ENCODE data around the gene LRRC18.

The LRRC18 gene

GRCh38 chr10:48923748-48924147, 15.9 kb downstream of the LRRC18 start:
- no peak for DNase-seq (ENCODE audit: low read depth in 1 of 2, low spot score in 1 of 2)

GRCh38 chr10:48913674-48914073, 26.0 kb downstream of the LRRC18 start:
- DNase-seq (ENCODE audit: low read depth in 1 of 2, low spot score in 1 of 2) = no peak

- DNase-seq (ENCODE audit: low read depth in 1 of 2, low spot score in 1 of 2) = no peak
Measured at GRCh38 chr10:48910548-48910947, 29.1 kb downstream of the LRRC18 start.

GRCh38 chr10:48907730-48908129, 31.9 kb downstream of the LRRC18 start:
- no peak for DNase-seq (ENCODE audit: low read depth in 1 of 2, low spot score in 1 of 2)

GRCh38 chr10:48906841-48907240, 32.8 kb downstream of the LRRC18 start:
- no peak for DNase-seq (ENCODE audit: low read depth in 1 of 2, low spot score in 1 of 2)

- no peak for DNase-seq (ENCODE audit: low read depth in 1 of 2, low spot score in 1 of 2)
Measured at GRCh38 chr10:48905311-48905710, 34.3 kb downstream of the LRRC18 start.

GRCh38 chr10:48904861-48905260, 34.8 kb downstream of the LRRC18 start:
- no peak for DNase-seq (ENCODE audit: low read depth in 1 of 2, low spot score in 1 of 2)

- no peak for DNase-seq (ENCODE audit: low read depth in 1 of 2, low spot score in 1 of 2)
Measured at GRCh38 chr10:48903151-48903550, 36.5 kb downstream of the LRRC18 start.

- DNase-seq (ENCODE audit: low read depth in 1 of 2, low spot score in 1 of 2) = no peak
Measured at GRCh38 chr10:48902096-48902495, 37.5 kb downstream of the LRRC18 start.

GRCh38 chr10:48901319-48901718, 38.3 kb downstream of the LRRC18 start:
- DNase-seq (ENCODE audit: low read depth in 1 of 2, low spot score in 1 of 2) = no peak

GRCh38 chr10:48900371-48900801, 39.3 kb downstream of the LRRC18 start:
- DNase-seq (ENCODE audit: low read depth in 1 of 2, low spot score in 1 of 2) = no peak

- DNase-seq (ENCODE audit: low read depth in 1 of 2, low spot score in 1 of 2) = no peak
Measured at GRCh38 chr10:48899781-48900180, 39.9 kb downstream of the LRRC18 start.

- DNase-seq (ENCODE audit: low read depth in 1 of 2, low spot score in 1 of 2) = no peak
Measured at GRCh38 chr10:48898426-48898825, 41.2 kb downstream of the LRRC18 start.

- no peak for DNase-seq (ENCODE audit: low read depth in 1 of 2, low spot score in 1 of 2)
Measured at GRCh38 chr10:48897441-48897790, 42.2 kb downstream of the LRRC18 start.

GRCh38 chr10:48896756-48897440, 42.7 kb downstream of the LRRC18 start:
- DNase-seq (ENCODE audit: low read depth in 1 of 2, low spot score in 1 of 2) = no peak

- DNase-seq (ENCODE audit: low read depth in 1 of 2, low spot score in 1 of 2) = no peak
Measured at GRCh38 chr10:48895803-48896195, 43.8 kb downstream of the LRRC18 start.

- DNase-seq (ENCODE audit: low read depth in 1 of 2, low spot score in 1 of 2) = no peak
Measured at GRCh38 chr10:48894911-48895802, 44.5 kb downstream of the LRRC18 start.

- DNase-seq (ENCODE audit: low read depth in 1 of 2, low spot score in 1 of 2) = no peak
Measured at GRCh38 chr10:48890888-48891850, 48.5 kb downstream of the LRRC18 start.

GRCh38 chr10:48887982-48888381, 51.7 kb downstream of the LRRC18 start:
- DNase-seq (ENCODE audit: low read depth in 1 of 2, low spot score in 1 of 2) = no peak

GRCh38 chr10:48885376-48885775, 54.3 kb downstream of the LRRC18 start:
- no peak for DNase-seq (ENCODE audit: low read depth in 1 of 2, low spot score in 1 of 2)
